ENCODE data around the gene COL4A6.

DNA sequence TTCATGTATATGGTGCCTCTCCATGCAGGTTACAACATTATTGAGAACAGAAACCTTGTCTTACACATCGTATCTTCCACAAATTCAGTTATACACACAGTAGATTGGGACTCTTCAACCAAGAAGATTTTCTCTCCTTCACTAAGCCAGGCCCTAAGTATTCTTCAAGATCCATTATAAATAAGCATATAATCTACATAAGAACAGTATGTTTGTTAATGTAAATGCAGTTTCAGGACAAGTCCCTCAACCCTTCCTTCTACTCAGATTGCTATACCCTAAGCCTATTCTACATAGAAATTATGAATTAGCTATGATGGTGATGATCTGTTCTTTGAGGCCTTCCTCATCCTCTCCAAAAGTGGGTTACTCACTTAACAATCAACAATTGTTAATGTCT lies 41.2 kb downstream of the COL4A6 start:
- no peak for TF ChIP-seq YY1 (IDR thresholded peaks at IDR 0.05; ENCODE audit: extremely low read depth, insufficient replicate concordance, low read depth, low read length)
- TF ChIP-seq CTCF (IDR thresholded peaks at IDR 0.05 in 2 of 3, conservative IDR thresholded peaks at IDR 0.05 in 1 of 3; ENCODE audit: borderline replicate concordance in 1 of 3, insufficient read depth in 1 of 3, low read depth in 2 of 3, low read length in 2 of 3): no peak
- no peak for TF ChIP-seq SIN3A (IDR thresholded peaks at IDR 0.05; ENCODE audit: low read depth)
- no peak for TF ChIP-seq JUND (IDR thresholded peaks at IDR 0.05)
- TF ChIP-seq, protein P1, sequence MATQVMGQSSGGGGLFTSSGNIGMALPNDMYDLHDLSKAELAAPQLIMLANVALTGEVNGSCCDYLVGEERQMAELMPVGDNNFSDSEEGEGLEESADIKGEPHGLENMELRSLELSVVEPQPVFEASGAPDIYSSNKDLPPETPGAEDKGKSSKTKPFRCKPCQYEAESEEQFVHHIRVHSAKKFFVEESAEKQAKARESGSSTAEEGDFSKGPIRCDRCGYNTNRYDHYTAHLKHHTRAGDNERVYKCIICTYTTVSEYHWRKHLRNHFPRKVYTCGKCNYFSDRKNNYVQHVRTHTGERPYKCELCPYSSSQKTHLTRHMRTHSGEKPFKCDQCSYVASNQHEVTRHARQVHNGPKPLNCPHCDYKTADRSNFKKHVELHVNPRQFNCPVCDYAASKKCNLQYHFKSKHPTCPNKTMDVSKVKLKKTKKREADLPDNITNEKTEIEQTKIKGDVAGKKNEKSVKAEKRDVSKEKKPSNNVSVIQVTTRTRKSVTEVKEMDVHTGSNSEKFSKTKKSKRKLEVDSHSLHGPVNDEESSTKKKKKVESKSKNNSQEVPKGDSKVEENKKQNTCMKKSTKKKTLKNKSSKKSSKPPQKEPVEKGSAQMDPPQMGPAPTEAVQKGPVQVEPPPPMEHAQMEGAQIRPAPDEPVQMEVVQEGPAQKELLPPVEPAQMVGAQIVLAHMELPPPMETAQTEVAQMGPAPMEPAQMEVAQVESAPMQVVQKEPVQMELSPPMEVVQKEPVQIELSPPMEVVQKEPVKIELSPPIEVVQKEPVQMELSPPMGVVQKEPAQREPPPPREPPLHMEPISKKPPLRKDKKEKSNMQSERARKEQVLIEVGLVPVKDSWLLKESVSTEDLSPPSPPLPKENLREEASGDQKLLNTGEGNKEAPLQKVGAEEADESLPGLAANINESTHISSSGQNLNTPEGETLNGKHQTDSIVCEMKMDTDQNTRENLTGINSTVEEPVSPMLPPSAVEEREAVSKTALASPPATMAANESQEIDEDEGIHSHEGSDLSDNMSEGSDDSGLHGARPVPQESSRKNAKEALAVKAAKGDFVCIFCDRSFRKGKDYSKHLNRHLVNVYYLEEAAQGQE (IDR thresholded peaks at IDR 0.05; ENCODE audit: low read depth): no peak
- no peak for TF ChIP-seq EZH2 (IDR thresholded peaks at IDR 0.05)
- no peak for TF ChIP-seq ZNF274 (IDR thresholded peaks at IDR 0.05; ENCODE audit: low read depth, low read length)
- no peak for TF ChIP-seq POLR2A (IDR thresholded peaks at IDR 0.05; ENCODE audit: borderline replicate concordance, extremely low read depth, insufficient read depth, insufficient read length)
